ENCODE measurements around the gene KY. TPM values are rescaled to one million over a fixed set of nuclear protein-coding genes. Genes with fewer than 3 reads are reported as not detected.
A peak's percentile ranks its signal among the peaks of the same experiment; 100 is the strongest.

The KY gene
- total and polyA plus RNA-seq, 2 of the 13 experiments (the other 11 are each of a cell fraction or from before 2014, with no cell fraction given): not detected

DNA sequence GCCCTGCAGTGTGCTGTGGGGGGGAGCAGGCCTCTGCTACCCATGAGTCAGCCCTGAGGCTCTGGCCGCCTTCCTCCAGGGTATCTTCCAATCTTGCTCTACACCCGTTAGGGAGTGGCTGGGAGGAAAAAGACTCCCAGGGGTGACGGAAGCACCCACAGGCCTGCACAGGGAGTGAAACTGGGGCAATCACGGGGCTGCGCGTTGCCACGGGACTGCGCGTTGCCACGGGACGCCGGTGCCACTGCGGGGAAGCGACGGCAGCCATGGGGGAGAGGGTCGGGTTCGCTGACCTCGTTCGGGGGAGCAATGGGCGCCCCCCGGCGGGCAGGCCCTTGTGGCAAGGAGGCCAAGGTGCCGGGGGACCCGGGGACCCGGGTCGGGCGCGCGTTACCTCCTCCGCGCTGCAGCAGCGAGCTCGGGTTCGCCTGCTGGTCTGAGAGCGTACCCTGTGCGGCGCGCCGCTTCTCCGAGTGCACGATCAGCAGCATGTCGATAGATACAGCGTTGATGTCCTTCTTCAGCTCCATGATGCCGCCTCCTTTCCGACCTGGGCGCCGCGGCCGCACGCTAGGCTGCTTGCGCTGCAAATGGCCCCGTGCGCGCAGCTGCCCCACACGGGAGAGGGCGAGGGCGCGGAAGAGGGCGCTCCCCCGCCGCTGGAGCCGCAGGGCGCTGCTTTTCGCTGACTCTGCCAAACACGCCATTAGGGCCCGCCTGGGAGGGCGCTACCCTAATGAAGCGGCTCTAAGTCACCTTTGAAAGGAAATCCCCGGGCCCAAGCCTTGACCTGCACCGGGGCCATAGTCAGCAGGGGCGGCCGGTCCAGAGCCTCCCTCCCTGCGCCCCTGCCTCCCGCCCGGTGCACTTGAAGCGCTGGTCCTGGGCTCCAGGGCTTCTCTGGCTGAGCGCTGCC, at the start of gene KY (continued):
- TF ChIP-seq MAFF (IDR thresholded peaks at IDR 0.05; ENCODE audit: low read depth, low read length): peak; percentile 47; the same call in 1 of the 2 replicates

GRCh38 chr3:134699721-134700120, 48.9 kb upstream of the KY start:
- TF ChIP-seq ZNF883 (CRISPR knock-in tag; IDR thresholded peaks at IDR 0.05; ENCODE audit: not compliant biosample characterization): no peak
- TF ChIP-seq ZNF660 (CRISPR knock-in tag; IDR thresholded peaks at IDR 0.05; ENCODE audit: borderline replicate concordance, low read depth): no peak
- no peak for TF ChIP-seq JDP2 (CRISPR knock-in tag; IDR thresholded peaks at IDR 0.05; ENCODE audit: borderline replicate concordance)
- no peak for TF ChIP-seq CCDC6 (CRISPR knock-in tag; IDR thresholded peaks at IDR 0.05)
- no peak for TF ChIP-seq ZBTB8A (CRISPR knock-in tag; IDR thresholded peaks at IDR 0.05; ENCODE audit: borderline replicate concordance, low read depth)
- TF ChIP-seq EHMT2 (IDR thresholded peaks at IDR 0.05; ENCODE audit: borderline replicate concordance, low read depth, low read length): no peak
- TF ChIP-seq KDM5B (CRISPR knock-in tag; IDR thresholded peaks at IDR 0.05; ENCODE audit: borderline replicate concordance): no peak
- no peak for TF ChIP-seq GLI4 (CRISPR knock-in tag; IDR thresholded peaks at IDR 0.05; ENCODE audit: borderline replicate concordance)
- no peak for TF ChIP-seq SP140L (CRISPR knock-in tag; IDR thresholded peaks at IDR 0.05; ENCODE audit: borderline replicate concordance)
- TF ChIP-seq, protein P1, sequence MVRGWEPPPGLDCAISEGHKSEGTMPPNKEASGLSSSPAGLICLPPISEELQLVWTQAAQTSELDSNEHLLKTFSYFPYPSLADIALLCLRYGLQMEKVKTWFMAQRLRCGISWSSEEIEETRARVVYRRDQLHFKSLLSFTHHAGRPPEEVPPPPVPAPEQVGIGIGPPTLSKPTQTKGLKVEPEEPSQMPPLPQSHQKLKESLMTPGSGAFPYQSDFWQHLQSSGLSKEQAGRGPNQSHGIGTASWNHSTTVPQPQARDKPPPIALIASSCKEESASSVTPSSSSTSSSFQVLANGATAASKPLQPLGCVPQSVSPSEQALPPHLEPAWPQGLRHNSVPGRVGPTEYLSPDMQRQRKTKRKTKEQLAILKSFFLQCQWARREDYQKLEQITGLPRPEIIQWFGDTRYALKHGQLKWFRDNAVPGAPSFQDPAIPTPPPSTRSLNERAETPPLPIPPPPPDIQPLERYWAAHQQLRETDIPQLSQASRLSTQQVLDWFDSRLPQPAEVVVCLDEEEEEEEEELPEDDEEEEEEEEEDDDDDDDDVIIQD (CRISPR knock-in tag; IDR thresholded peaks at IDR 0.05; ENCODE audit: low read depth): no peak
- TF ChIP-seq MED8 (CRISPR knock-in tag; IDR thresholded peaks at IDR 0.05; ENCODE audit: insufficient replicate concordance): no peak
- TF ChIP-seq, protein P2, sequence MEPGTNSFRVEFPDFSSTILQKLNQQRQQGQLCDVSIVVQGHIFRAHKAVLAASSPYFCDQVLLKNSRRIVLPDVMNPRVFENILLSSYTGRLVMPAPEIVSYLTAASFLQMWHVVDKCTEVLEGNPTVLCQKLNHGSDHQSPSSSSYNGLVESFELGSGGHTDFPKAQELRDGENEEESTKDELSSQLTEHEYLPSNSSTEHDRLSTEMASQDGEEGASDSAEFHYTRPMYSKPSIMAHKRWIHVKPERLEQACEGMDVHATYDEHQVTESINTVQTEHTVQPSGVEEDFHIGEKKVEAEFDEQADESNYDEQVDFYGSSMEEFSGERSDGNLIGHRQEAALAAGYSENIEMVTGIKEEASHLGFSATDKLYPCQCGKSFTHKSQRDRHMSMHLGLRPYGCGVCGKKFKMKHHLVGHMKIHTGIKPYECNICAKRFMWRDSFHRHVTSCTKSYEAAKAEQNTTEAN (CRISPR knock-in tag; conservative IDR thresholded peaks at IDR 0.05): no peak
- no peak for DNase-seq (ENCODE audit: low spot score)
- ChIA-PET POLR2A (no interaction called here), CTCF (ENCODE audit: low intra/inter-chr PET ratio, low total read pairs) (no interaction called here)
- WGBS (ENCODE audit: low lambda C conversion rate): 11% methylated on average over 3 of the region's 3 CpGs
- H3K9me3 ChIP-seq (ENCODE audit: low read length): no peaks in the 10 kb centered on the region
- no peak for FAIRE-seq
- no peak overlapping the region for H3K27ac ChIP-seq (ENCODE audit: extremely low read length, insufficient read depth, low read length)
- BruUV-seq (replicated peaks): no TSS peak
- intact Hi-C loops (cut with micrococcal nuclease; ENCODE audit: unreplicated experiment) (no loop called here), in situ Hi-C loops (cut with HindIII; ENCODE audit: extremely low pct_ligation_motif_present, low pct_unique_long_range_greater_than_20kb) (no loop called here)
- H2AFZ ChIP-seq (ENCODE audit: low read length): no peak overlapping the region
- 0 out of 5 replicates have a peak, but pooled peaks cover 0 to 2% of the 10 kb centered on the region in 2 experiments for H3K27me3 ChIP-seq (ENCODE audit: control insufficient read depth in 1 of 2, insufficient read depth in 2 of 2, low read length in 2 of 2)
- no peaks in the 10 kb centered on the region for H3K4me1 ChIP-seq (ENCODE audit: insufficient read depth, low read length)
- H3K4me2 ChIP-seq (ENCODE audit: low read depth, low read length): no peak overlapping the region
- no peaks in the 10 kb centered on the region for H3K36me3 ChIP-seq (replicated peaks in 1 of 2; ENCODE audit: control insufficient read depth in 1 of 2, insufficient read depth in 2 of 2, low read length in 2 of 2)
- no peak for ATAC-seq
- no peak overlapping the region for H3K9ac ChIP-seq (ENCODE audit: insufficient read depth, low read depth, low read length)
- no peak overlapping the region for H3K4me3 ChIP-seq (replicated peaks in 1 of 3; ENCODE audit: insufficient read depth in 1 of 3, low read depth in 2 of 3, low read length in 3 of 3)
- no peaks in the 10 kb centered on the region for H4K20me1 ChIP-seq (ENCODE audit: insufficient read depth, low read length)
- H3K79me2 ChIP-seq (ENCODE audit: insufficient read depth, low read length): no peaks in the 10 kb centered on the region
